SK-N-SH (cell line): Measurements from ENCODE around the gene LNPEP. TPM values are rescaled to one million over a fixed set of nuclear protein-coding genes. Genes with fewer than 3 reads are reported as not detected.
"Not testable (repeated sequence)": the region's sequence is repeated elsewhere in the genome, so short reads cannot be mapped to it uniquely, and the experiment has no call there.

Experiments
- CTCF ChIA-PET: fragments of 300-600, 350-600 bp; formaldehyde crosslinking; extraction: SDS; loops from one replicate; lab custom pipeline; 2021; lab: Yijun Ruan, JAX
- POLR2A ChIA-PET: fragments of 350-600 bp; sonication (Branson Sonifier 250); formaldehyde crosslinking; extraction: SDS; loops from one replicate; lab custom pipeline; 2020; ENCODE audit warnings: antibody characterized with exemption, inconsistent platforms; lab: Yijun Ruan, JAX
- DNase-seq: peaks from one replicate; pipeline ENCODE4 v3.0.0; 2012
- H2AFZ ChIP-seq: fragments of 200-600 bp; sonication (generic); 2 replicates; pipeline ENCODE4 v1.8.1; 2016; ENCODE audit warnings: antibody characterized with exemption, mild to moderate bottlenecking, low read depth
- H3F3A ChIP-seq: fragments of 200-600 bp; sonication (generic); replicated peaks from 2 replicates; pipeline ENCODE3; 2016; ENCODE audit warnings: antibody characterized with exemption, mild to moderate bottlenecking; ENCODE audit not compliant: insufficient read depth
- H3K27ac ChIP-seq, 2 experiments: fragments of 200-500 bp in 1 of 2; fragments of 200-600 bp in 1 of 2; sonication (Bioruptor generic) in 1 of 2; sonication (generic), shearing (Covaris generic) in 1 of 2; 2 replicates each; pipeline versions ENCODE4 v1.5.1 to v1.6.1; 2014 to 2016; ENCODE audit warnings: low read depth in 2 of 2, inconsistent platforms in 1 of 2, low read length in 1 of 2, mild to moderate bottlenecking in 1 of 2, mixed read lengths in 1 of 2
- H3K27me3 ChIP-seq: fragments of 200-600 bp; sonication (generic), shearing (Covaris generic); 2 replicates; pipeline ENCODE4 v1.6.1; 2016; ENCODE audit warnings: mixed run types; ENCODE audit not compliant: insufficient read depth
- H3K36me3 ChIP-seq, 2 experiments: fragments of 200-500 bp in 1 of 2; fragments of 200-600 bp in 1 of 2; sonication (Bioruptor generic) in 1 of 2; sonication (generic) in 1 of 2; replicated peaks in 1 of 2; 2 replicates each; pipeline versions ENCODE3 to v1.5.1; 2014 to 2016; ENCODE audit warnings: low read length in 1 of 2, mild to moderate bottlenecking in 1 of 2; ENCODE audit not compliant: insufficient read depth in 2 of 2, control insufficient read depth in 1 of 2
- H3K4me1 ChIP-seq, 2 experiments: fragments of 200-500 bp in 1 of 2; fragments of 200-600 bp in 1 of 2; sonication (Bioruptor generic) in 1 of 2; sonication (generic), shearing (Covaris generic) in 1 of 2; 2 replicates each; pipeline versions ENCODE4 v1.5.1 to v1.6.1; 2014 to 2016; ENCODE audit warnings: low read depth in 1 of 2, low read length in 1 of 2, mixed run types in 1 of 2; ENCODE audit not compliant: insufficient read depth in 2 of 2, control insufficient read depth in 1 of 2
- H3K4me2 ChIP-seq: fragments of 200-600 bp; sonication (generic), shearing (Covaris generic); 2 replicates; pipeline ENCODE4 v1.6.1; 2017; ENCODE audit warnings: mixed run types
- H3K4me3 ChIP-seq, 2 experiments: fragments of 200-500 bp in 1 of 2; fragments of 200-600 bp in 1 of 2; sonication (Bioruptor generic) in 1 of 2; sonication (generic), shearing (Covaris generic) in 1 of 2; 2 replicates each; pipeline versions ENCODE4 v1.5.1 to v1.8.1; 2014 to 2016; ENCODE audit warnings: low read depth in 2 of 2, inconsistent platforms in 1 of 2, low read length in 1 of 2, mild to moderate bottlenecking in 1 of 2, mixed read lengths in 1 of 2, moderate library complexity in 1 of 2
- H3K79me2 ChIP-seq: fragments of 200-600 bp; sonication (generic); 2 replicates; pipeline ENCODE4 v1.8.1; 2017; ENCODE audit warnings: mild to moderate bottlenecking; ENCODE audit not compliant: insufficient read depth
- H3K9ac ChIP-seq: fragments of 200-600 bp; sonication (generic); 2 replicates; pipeline ENCODE4 v1.6.1; 2017; ENCODE audit warnings: mixed run types
- H3K9me2 ChIP-seq: fragments of 200-600 bp; sonication (generic); 2 replicates; pipeline ENCODE4 v1.6.1; 2017; ENCODE audit warnings: mixed run types
- H3K9me3 ChIP-seq: fragments of 200-600 bp; sonication (generic); 2 replicates; pipeline ENCODE4 v1.6.1; 2017; ENCODE audit warnings: mixed run types, mild to moderate bottlenecking, moderate library complexity
- H4K20me1 ChIP-seq: fragments of 200-600 bp; sonication (generic); 2 replicates; pipeline ENCODE4 v1.6.1; 2017; ENCODE audit warnings: mild to moderate bottlenecking, mixed run types; ENCODE audit not compliant: insufficient read depth
- CHD2 ChIP-seq: fragments of 150-350 bp; IDR thresholded peaks from 2 replicates; pipeline ENCODE4 v1.6.1; 2018; ENCODE audit warnings: low read length; ENCODE audit not compliant: partially characterized antibody
- CTCF ChIP-seq: fragments of 200-600 bp; sonication (generic); IDR thresholded peaks from 2 replicates; pipeline ENCODE4 v1.6.1; 2017; ENCODE audit warnings: antibody characterized with exemption, mild to moderate bottlenecking, moderate library complexity
- GATA2 ChIP-seq: sonication (generic); formaldehyde crosslinking; IDR thresholded peaks from 2 replicates; pipeline ENCODE4 v1.5.0; 2020; ENCODE audit warnings: mild to moderate bottlenecking, missing genetic modification reagents
- IRF3 ChIP-seq: fragments of 150-350 bp; IDR thresholded peaks from 2 replicates; pipeline ENCODE4 v1.6.1; 2016; ENCODE audit warnings: mild to moderate bottlenecking, low read depth, low read length
- JUND ChIP-seq: IDR thresholded peaks from 2 replicates; pipeline ENCODE4 v1.4.0; 2012
- NFIC ChIP-seq: IDR thresholded peaks from 2 replicates; pipeline ENCODE4 v1.4.0; 2012; ENCODE audit warnings: borderline replicate concordance
- POLR2AphosphoS5 ChIP-seq: IDR thresholded peaks from 2 replicates; pipeline ENCODE4 v1.6.1; 2012; ENCODE audit warnings: low read depth, low read length
- RAD21 ChIP-seq: IDR thresholded peaks from 2 replicates; pipeline ENCODE4 v1.6.1; 2012; ENCODE audit warnings: mild to moderate bottlenecking, low read length
- RCOR1 ChIP-seq: fragments of 150-350 bp; IDR thresholded peaks from 2 replicates; pipeline ENCODE4 v1.6.1; 2017; ENCODE audit warnings: antibody characterized with exemption, low read length
- RXRA ChIP-seq: IDR thresholded peaks from 2 replicates; pipeline ENCODE4 v1.4.0; 2012; ENCODE audit warnings: low read depth, mild to moderate bottlenecking, borderline replicate concordance
- TEAD4 ChIP-seq: IDR thresholded peaks from 2 replicates; pipeline ENCODE4 v1.4.0; 2012; ENCODE audit warnings: mild to moderate bottlenecking, borderline replicate concordance; ENCODE audit not compliant: insufficient read depth
- USF1 ChIP-seq: IDR thresholded peaks from 2 replicates; pipeline ENCODE4 v1.4.0; 2012; ENCODE audit warnings: low read depth, borderline replicate concordance
- USF2 ChIP-seq: fragments of 150-350 bp; IDR thresholded peaks from 2 replicates; pipeline ENCODE4 v1.6.1; 2017; ENCODE audit warnings: antibody characterized with exemption, low read length, low read depth, borderline replicate concordance
- YY1 ChIP-seq: IDR thresholded peaks from 2 replicates; pipeline ENCODE4 v1.4.0; 2012; ENCODE audit warnings: low read depth, mild to moderate bottlenecking
- WGBS: methylation state at CpG from one replicate; pipeline ENCODE4 v1.1.6; 2017; ENCODE audit warnings: low lambda C conversion rate; 5-methylcytosine and 5-hydroxymethylcytosine counted together
- polyA plus RNA-seq, 3 experiments: library from polyadenylated mRNA; depleted of rRNA; stranded (reverse); fragments of >200 nt; gene quantifications; 2 replicates each; pipeline ENCODE4 v1.2.3, GENCODE V29; 2012

LNPEP gene
- polyA plus RNA-seq, 1 of the 3 experiments (the other 2 are of a cell fraction) = 4.3 TPM

GRCh38 chr5:97077246-97077645 is 141.4 kb downstream of the LNPEP start:
- no peaks in the 10 kb centered on the region for H3K79me2 ChIP-seq
- no peaks in the 10 kb centered on the region for H3K9me2 ChIP-seq
- POLR2A ChIA-PET = no interaction called here
- 79% methylated on average over 4 of the region's 4 CpGs for WGBS
- DNase-seq = no peak
- H4K20me1 ChIP-seq = no peaks in the 10 kb centered on the region
- H3K9me3 ChIP-seq = no peaks in the 10 kb centered on the region
- H3K4me3 ChIP-seq = no peak overlapping the region
- H3K36me3 ChIP-seq = no peaks in the 10 kb centered on the region
- H3K27ac ChIP-seq = no peak overlapping the region
- no peak overlapping the region for H3K9ac ChIP-seq
- CTCF ChIA-PET = no interaction called here
- H3K4me1 ChIP-seq = no peaks in the 10 kb centered on the region
- no peaks in the 10 kb centered on the region for H3K27me3 ChIP-seq
- no peak overlapping the region for H2AFZ ChIP-seq
- no peak overlapping the region for H3K4me2 ChIP-seq
- TF ChIP-seq USF1 (no peak), NFIC (no peak), YY1 (no peak), CHD2 (no peak), RXRA (no peak), CTCF (no peak), IRF3 (no peak), USF2 (no peak)
- no peaks in the 10 kb centered on the region for H3F3A ChIP-seq

- CTCF ChIA-PET = no interaction called here
- no peaks in the 10 kb centered on the region for H3F3A ChIP-seq
- 76% methylated on average over 4 of the region's 4 CpGs for WGBS
These were observed 143.3 kb downstream of the LNPEP start for GRCh38 chr5:97078958-97079743.

GRCh38 chr5:97084782-97085458 is 149.0 kb downstream of the LNPEP start:
- H3K27ac ChIP-seq, H2AFZ ChIP-seq, POLR2A ChIA-PET, H3K79me2 ChIP-seq, H4K20me1 ChIP-seq, H3K27me3 ChIP-seq, H3K9me2 ChIP-seq, CTCF ChIA-PET, H3K4me2 ChIP-seq, H3K4me1 ChIP-seq, H3F3A ChIP-seq, H3K36me3 ChIP-seq, H3K9ac ChIP-seq, H3K9me3 ChIP-seq, H3K4me3 ChIP-seq, DNase-seq: not testable (repeated sequence)
- WGBS = 57% methylated on average over 4 of the region's 21 CpGs

More at GRCh38 chr5:97078958-97079743, 143.3 kb downstream of the LNPEP start:
- Histone ChIP-seq H2AFZ (no peak overlapping the region), H3K4me3 (no peak overlapping the region), H3K4me1 (no peaks in the 10 kb centered on the region), H3K9ac (no peak overlapping the region), H3K27me3 (no peaks in the 10 kb centered on the region), H4K20me1 (no peaks in the 10 kb centered on the region), H3K4me2 (no peak overlapping the region), H3K79me2 (no peaks in the 10 kb centered on the region), H3K9me3 (no peaks in the 10 kb centered on the region), H3K36me3 (no peaks in the 10 kb centered on the region), H3K9me2 (no peaks in the 10 kb centered on the region), H3K27ac (no peak overlapping the region)
- POLR2A ChIA-PET = no interaction called here
- TF ChIP-seq RAD21 (no peak), RCOR1 (no peak), POLR2AphosphoS5 (no peak), GATA2 (no peak), JUND (no peak), TEAD4 (no peak)
- no peak for DNase-seq
